Uterus (tissue), 4 donors: ENCODE measurements around the gene COL24A1. TPM values are rescaled to one million over a fixed set of nuclear protein-coding genes. Genes with fewer than 3 reads are reported as not detected.

Experiments
- DNase-seq, 2 donors: peaks; one replicate each; pipeline ENCODE4 v3.0.0-alpha.2; 2019 to 2020
- H3K27ac ChIP-seq, 2 donors: fragments of 200-600 bp; sonication (generic); 1 replicate in 1 of 2; 2 replicates in 1 of 2; pipeline ENCODE4 v1.5.1; 2016 to 2018
- H3K27me3 ChIP-seq, 2 donors: fragments of 200-600 bp; sonication (generic); one replicate each; pipeline ENCODE4 v1.5.1; 2018 to 2019; ENCODE audit warnings: control low read depth in 1 of 2
- H3K36me3 ChIP-seq, 2 donors: fragments of 200-600 bp; sonication (generic); one replicate each; pipeline ENCODE4 v1.5.1; 2019; ENCODE audit warnings: control low read depth in 1 of 2
- H3K4me1 ChIP-seq, 2 donors: fragments of 200-600 bp; sonication (generic); one replicate each; pipeline ENCODE4 v1.5.1; 2018 to 2019; ENCODE audit warnings: control low read depth in 1 of 2
- H3K4me3 ChIP-seq, 2 donors: fragments of 200-600 bp; sonication (generic); 1 replicate in 1 of 2; 2 replicates in 1 of 2; pipeline ENCODE4 v1.5.1; 2018 to 2019; ENCODE audit warnings: mild to moderate bottlenecking in 1 of 2
- H3K9me3 ChIP-seq, 2 donors: fragments of 200-600 bp; sonication (generic); one replicate each; pipeline ENCODE4 v1.5.1; 2019; ENCODE audit warnings: control low read depth in 1 of 2
- POLR2A ChIP-seq, 2 donors: fragments of 450-650 bp; IDR thresholded peaks; one replicate each; pipeline ENCODE4 v1.6.1; 2016; ENCODE audit warnings: antibody characterized with exemption in 2 of 2, mild to moderate bottlenecking in 1 of 2, moderate library complexity in 1 of 2
- intact Hi-C: fragments of 100-400 bp; cut with DNase I; formaldehyde crosslinking; loops from one replicate; pipeline ENCODE4 v1.15.1; 2023; ENCODE audit warnings: low total_unique reads
- total RNA-seq, 4 donors: library from RNA; depleted of rRNA in 3 of 4; stranded (reverse); fragments of >200 nt in 3 of 4; gene quantifications; one replicate each; pipeline versions ENCODE4 v1.1.0 to v1.2.4, GENCODE V29; 2014 to 2023
- TF ChIP-seq, protein P1 (sequence below), 4 experiments: fragments of 200-600 bp in 2 of 4; fragments of 450-650 bp in 2 of 4; sonication (generic) in 2 of 4; IDR thresholded peaks; one replicate each; pipeline ENCODE4 v1.5.1; 2016 to 2019; ENCODE audit warnings: antibody characterized with exemption in 4 of 4, mild to moderate bottlenecking in 2 of 4, moderate library complexity in 1 of 4
- donor health status: DM: yes; HTN: yes; CAD: no.

Gene COL24A1
- total RNA-seq, 4 donors from 2014 or later, result 0.37 to 9.1 TPM; not detected in 2

DNA sequence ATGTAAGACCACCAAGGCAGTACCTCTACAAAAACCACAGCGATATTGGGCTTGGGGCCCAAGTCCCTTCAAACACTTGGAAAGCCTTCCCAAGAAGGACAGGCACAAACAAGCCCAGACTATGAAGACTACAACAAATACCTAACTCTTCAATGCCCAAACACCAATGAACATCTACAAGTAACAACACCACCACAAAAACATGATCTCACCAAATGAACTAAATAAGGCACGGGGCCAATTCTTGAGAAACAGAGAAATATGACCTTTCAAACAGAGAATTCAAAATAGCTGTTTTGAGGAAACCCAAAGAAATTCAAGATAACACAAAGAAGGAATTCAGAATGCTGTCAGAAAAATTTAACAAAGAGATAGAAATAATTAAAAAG lies 86.8 kb downstream of the COL24A1 start:
- no peaks in the 10 kb centered on the region for H3K4me1 ChIP-seq
- TF ChIP-seq, protein P1, sequence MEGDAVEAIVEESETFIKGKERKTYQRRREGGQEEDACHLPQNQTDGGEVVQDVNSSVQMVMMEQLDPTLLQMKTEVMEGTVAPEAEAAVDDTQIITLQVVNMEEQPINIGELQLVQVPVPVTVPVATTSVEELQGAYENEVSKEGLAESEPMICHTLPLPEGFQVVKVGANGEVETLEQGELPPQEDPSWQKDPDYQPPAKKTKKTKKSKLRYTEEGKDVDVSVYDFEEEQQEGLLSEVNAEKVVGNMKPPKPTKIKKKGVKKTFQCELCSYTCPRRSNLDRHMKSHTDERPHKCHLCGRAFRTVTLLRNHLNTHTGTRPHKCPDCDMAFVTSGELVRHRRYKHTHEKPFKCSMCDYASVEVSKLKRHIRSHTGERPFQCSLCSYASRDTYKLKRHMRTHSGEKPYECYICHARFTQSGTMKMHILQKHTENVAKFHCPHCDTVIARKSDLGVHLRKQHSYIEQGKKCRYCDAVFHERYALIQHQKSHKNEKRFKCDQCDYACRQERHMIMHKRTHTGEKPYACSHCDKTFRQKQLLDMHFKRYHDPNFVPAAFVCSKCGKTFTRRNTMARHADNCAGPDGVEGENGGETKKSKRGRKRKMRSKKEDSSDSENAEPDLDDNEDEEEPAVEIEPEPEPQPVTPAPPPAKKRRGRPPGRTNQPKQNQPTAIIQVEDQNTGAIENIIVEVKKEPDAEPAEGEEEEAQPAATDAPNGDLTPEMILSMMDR (IDR thresholded peaks at IDR 0.05), result no peak
- TF ChIP-seq POLR2A (IDR thresholded peaks at IDR 0.05), result no peak
- intact Hi-C loops, result no loop called here
- no peak overlapping the region for H3K4me3 ChIP-seq
- no peaks in the 10 kb centered on the region for H3K27me3 ChIP-seq
- H3K27ac ChIP-seq, result no peak overlapping the region
- no peaks in the 10 kb centered on the region for H3K36me3 ChIP-seq
- DNase-seq, result no peak
- H3K9me3 ChIP-seq, result peaks cover 0 to 3% of the 10 kb centered on the region in 2 donors

DNA sequence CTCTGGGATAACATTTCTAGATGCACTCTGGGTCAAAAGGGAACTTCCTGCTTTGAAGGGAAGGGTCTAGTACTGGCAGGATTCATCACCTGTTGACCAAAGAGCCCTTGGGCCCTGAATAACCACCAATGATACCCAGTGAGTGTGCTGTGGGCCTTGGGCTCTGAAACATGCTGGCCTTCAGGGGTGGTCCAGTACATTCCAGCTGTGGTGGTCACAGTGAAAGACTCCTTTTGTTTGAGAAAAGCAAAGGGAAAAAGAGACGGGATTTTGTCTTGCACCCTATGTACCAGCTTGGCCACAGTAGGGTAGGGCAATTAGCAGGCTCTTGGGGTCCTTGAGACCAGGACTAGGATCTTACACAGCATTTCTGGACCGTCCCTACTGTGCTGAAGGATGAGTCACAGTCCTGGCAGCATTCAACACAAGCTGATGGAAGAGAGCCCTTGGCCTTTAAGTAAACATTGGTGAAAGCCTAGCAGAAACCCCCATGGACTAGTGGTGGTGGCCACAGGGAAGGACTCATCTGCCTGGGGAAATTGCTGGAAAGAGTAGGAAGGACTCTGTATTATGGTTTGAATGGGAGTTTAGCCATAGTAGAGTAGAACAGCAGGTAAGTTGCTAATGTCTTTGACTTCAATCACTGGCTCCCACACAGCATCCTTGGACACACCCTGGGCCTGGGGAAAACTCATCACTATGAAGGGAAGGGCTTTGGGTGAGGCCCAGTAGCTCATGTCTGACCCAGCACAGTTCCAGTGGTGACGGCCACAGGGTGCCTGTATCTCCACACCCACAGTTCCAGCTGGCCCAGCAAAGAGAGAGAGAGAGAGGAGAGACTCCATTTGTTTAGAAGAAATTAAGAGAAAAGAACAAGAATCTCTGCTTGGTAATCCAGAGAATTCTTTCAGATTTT lies 87.5 kb downstream of the COL24A1 start:
- peaks cover 0 to 3% of the 10 kb centered on the region in 2 donors for H3K9me3 ChIP-seq
- intact Hi-C loops, result no loop called here
- H3K4me3 ChIP-seq, result no peak overlapping the region
- no peaks in the 10 kb centered on the region for H3K27me3 ChIP-seq
- no peak overlapping the region for H3K27ac ChIP-seq
- TF ChIP-seq, protein P1 (IDR thresholded peaks at IDR 0.05), result no peak
- no peak for TF ChIP-seq POLR2A (IDR thresholded peaks at IDR 0.05)
- DNase-seq, result no peak
- H3K4me1 ChIP-seq, result no peaks in the 10 kb centered on the region
- no peaks in the 10 kb centered on the region for H3K36me3 ChIP-seq

DNA sequence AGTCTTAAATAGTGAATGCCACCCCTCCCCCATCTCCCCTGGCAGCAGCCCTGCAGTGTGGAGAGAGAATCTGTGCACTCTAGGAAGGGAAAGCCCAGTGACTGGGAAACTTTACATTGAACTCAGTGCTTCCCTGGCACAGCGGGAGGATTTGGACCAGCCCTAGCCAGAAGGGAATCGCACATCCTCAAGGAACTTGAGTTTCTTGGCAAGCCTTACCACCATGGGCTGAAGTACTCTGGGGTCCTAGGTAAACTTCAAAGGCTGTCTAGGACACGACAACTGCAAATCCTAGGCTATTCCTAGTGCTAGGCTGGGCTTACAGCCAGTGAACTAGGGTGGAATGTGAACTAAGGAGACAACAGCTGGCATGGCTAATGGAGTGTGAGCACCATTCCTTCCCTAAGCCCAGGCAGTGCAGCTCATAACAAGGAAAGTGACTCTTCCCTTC lies 88.3 kb downstream of the COL24A1 start:
- no peaks in the 10 kb centered on the region for H3K4me1 ChIP-seq
- no peaks in the 10 kb centered on the region for H3K36me3 ChIP-seq
- peaks cover 0 to 3% of the 10 kb centered on the region in 2 donors for H3K9me3 ChIP-seq
- intact Hi-C loops, result no loop called here
- H3K27me3 ChIP-seq, result no peaks in the 10 kb centered on the region
- H3K27ac ChIP-seq, result no peak overlapping the region
- no peak for TF ChIP-seq POLR2A (IDR thresholded peaks at IDR 0.05)
- TF ChIP-seq, protein P1 (IDR thresholded peaks at IDR 0.05), result no peak
- no peak for DNase-seq
- H3K4me3 ChIP-seq, result no peak overlapping the region

DNA sequence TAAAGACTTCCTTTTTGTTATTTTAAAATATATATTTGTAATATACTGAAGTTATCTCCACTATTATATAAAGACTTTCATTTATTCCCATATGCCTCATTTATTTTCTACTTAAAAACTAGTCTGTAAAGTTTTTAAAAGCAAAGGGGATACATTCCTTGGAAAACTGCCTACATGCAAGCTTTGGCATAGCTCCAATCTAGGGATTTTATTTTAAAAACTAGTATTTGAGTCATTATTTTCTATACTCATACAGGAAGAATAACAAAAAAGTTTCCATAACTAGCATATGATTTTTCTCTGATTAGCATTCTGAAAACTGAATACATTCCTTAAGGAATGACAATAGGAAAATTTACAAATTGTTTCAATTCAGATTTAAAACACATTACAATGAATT lies 88.9 kb downstream of the COL24A1 start:
- intact Hi-C loops, result no loop called here
- TF ChIP-seq, protein P1 (IDR thresholded peaks at IDR 0.05), result no peak
- TF ChIP-seq POLR2A (IDR thresholded peaks at IDR 0.05), result no peak
- no peak overlapping the region for H3K4me3 ChIP-seq
- H3K9me3 ChIP-seq, result peaks cover 0 to 3% of the 10 kb centered on the region in 2 donors
- DNase-seq, result no peak
- H3K27ac ChIP-seq, result no peak overlapping the region
- H3K36me3 ChIP-seq, result no peaks in the 10 kb centered on the region
- no peaks in the 10 kb centered on the region for H3K27me3 ChIP-seq
- H3K4me1 ChIP-seq, result no peaks in the 10 kb centered on the region

DNA sequence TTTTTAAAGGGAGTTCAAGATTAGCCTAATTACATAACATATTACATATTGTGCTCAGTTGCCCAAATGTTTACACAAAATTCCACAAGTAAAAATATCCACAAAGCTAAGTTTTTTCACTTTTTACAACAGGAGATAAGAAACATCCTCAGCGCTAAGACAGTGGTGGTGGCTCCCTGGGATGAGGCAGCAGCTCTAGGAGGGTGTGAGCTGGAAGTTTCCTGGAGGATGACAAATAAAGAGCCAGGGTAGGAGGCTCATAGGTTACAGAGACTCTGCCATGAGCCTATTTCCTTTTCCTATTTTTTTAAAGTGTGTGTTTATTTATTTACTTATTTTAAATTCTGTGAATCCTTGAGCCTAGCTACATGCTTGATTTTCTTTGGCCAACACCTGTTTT lies 91.7 kb downstream of the COL24A1 start:
- Histone ChIP-seq H3K4me3 (no peak overlapping the region), H3K27me3 (no peaks in the 10 kb centered on the region), H3K9me3 (no peaks in the 10 kb centered on the region), H3K36me3 (no peaks in the 10 kb centered on the region), H3K4me1 (no peaks in the 10 kb centered on the region), H3K27ac (no peak overlapping the region)
- no peak for DNase-seq
- TF ChIP-seq, protein P1 (IDR thresholded peaks at IDR 0.05), result no peak
- TF ChIP-seq POLR2A (IDR thresholded peaks at IDR 0.05), result no peak
- intact Hi-C loops, result no loop called here
